ENCODE measurements around the gene BAIAP3. TPM values are rescaled to one million over a fixed set of nuclear protein-coding genes. Genes with fewer than 3 reads are reported as not detected.
A peak's percentile ranks its signal among the peaks of the same experiment; 100 is the strongest.

The BAIAP3 gene
- total RNA-seq, 1 experiment from 2014 or later: 6.8 TPM

DNA sequence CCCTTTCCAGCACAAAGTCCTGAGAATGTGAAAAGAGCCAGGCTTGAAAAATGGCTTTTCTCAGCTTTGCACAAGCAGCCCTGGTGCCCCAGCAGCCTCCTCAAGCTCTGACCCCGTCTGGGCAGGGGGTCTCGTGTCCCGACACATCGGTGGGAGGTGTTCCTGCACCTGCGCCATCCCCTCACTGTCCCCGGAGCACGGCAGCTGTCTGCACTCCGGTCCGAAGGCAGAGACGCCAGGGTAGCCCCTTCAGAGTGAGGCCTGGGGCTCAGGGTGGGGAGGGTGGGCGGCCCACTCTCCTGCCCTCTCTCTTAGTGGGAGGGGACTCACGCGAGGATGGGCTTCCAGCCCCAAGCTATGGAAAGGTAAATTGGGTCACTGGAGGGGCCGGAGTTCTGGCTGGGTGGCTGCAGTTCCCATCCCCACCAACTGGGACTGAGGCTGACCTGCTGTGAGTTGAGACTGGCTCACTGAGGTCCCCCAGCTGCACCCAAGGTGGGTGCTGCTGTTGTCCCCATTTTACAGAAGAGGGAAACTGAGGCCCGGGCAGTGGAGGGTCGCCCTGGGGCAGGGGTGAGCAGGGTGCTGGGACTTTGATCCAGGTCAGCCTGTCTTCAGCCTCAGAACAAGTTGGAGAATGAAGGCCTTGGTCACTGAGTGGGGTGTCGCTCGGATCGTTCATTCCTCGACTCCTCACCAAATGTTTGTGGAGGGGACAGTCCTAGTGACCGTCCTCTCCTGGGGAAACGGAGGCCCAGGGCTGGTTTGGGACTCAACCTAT, 2.3 kb upstream of the BAIAP3 start:
- Histone ChIP-seq H2BK15ac (ENCODE audit: low read depth, low read length) (no peak overlapping the region; the same call in 1 of the 2 replicates), H4K91ac (ENCODE audit: insufficient read length, low read depth, low read length) (peak overlapping the region; percentile 7), H3K4me2 (ENCODE audit: insufficient read depth, insufficient read length, low read length) (peak overlapping the region; percentile 73), H2AFZ (ENCODE audit: low read length) (no peak overlapping the region), H3K23me2 (ENCODE audit: insufficient read length, low read depth, low read length, poor library complexity, severe bottlenecking) (peaks cover 20% of the 10 kb centered on the region), H2BK5ac (ENCODE audit: insufficient read length, low read length) (no peak overlapping the region), H3K9me3 (ENCODE audit: control insufficient read depth, low read depth, low read length) (no peaks in the 10 kb centered on the region), H3K14ac (ENCODE audit: insufficient read depth, low read length) (peak overlapping the region; percentile 69), H4K8ac (replicated peaks; ENCODE audit: insufficient read length, low read depth, low read length) (no peak overlapping the region), H3K23ac (ENCODE audit: insufficient read length, low read depth, low read length) (no peak overlapping the region), H2BK12ac (ENCODE audit: insufficient read length, low read depth, low read length) (peak overlapping the region; percentile 95), H3K79me1 (ENCODE audit: insufficient read depth, low read depth, low read length, poor library complexity, severe bottlenecking) (no peaks in the 10 kb centered on the region), H2BK120ac (ENCODE audit: low read depth, low read length, poor library complexity, severe bottlenecking) (no peak overlapping the region), H2BK20ac (ENCODE audit: low read depth, low read length, poor library complexity, severe bottlenecking) (no peak overlapping the region), H3K79me2 (ENCODE audit: insufficient read depth, low read length) (no peaks in the 10 kb centered on the region), H3K4ac (ENCODE audit: low read depth, low read length) (no peak overlapping the region; the same call in 1 of the 2 replicates), H4K20me1 (ENCODE audit: control insufficient read depth, insufficient read depth, insufficient read length) (no peaks in the 10 kb centered on the region), H3K56ac (ENCODE audit: insufficient read length, low read depth, low read length) (no peak overlapping the region), H3K9ac (ENCODE audit: extremely low read depth, insufficient read length, low read length) (no peak overlapping the region), H2AK5ac (ENCODE audit: insufficient read length, low read length) (no peak overlapping the region), H3T11ph (ENCODE audit: low read length) (no peak overlapping the region), H4K5ac (ENCODE audit: insufficient read length, low read depth, low read length) (no peak overlapping the region), H3K4me1 (ENCODE audit: insufficient read depth, low read length) (no peaks in the 10 kb centered on the region), H3K27me3 (ENCODE audit: insufficient read depth, low read length) (peaks cover 16% of the 10 kb centered on the region; the same call in 1 of the 2 replicates), H3K27ac (ENCODE audit: insufficient read length, low read depth, low read length) (no peak overlapping the region), H3K18ac (ENCODE audit: insufficient read length, low read depth, low read length) (peak overlapping the region; percentile 53)
- H3K36me3 Mint-ChIP-seq (ENCODE audit: insufficient read depth in 1 of 3, low read depth in 3 of 3): no peaks in the 10 kb centered on the region
- peak overlapping the region; percentile 54 to 84; a peak in 4 of 5 replicates for H3K4me3 Mint-ChIP-seq
- H3K4me1 Mint-ChIP-seq: peaks cover 12 to 22% of the 10 kb centered on the region in 2 experiments
- peaks cover 33% of the 10 kb centered on the region for H3K27me3 Mint-ChIP-seq (ENCODE audit: low read depth)
- WGBS (ENCODE audit: extremely low coverage, insufficient read length, low lambda C conversion rate): no CpG with 5 or more reads among the region's 22 CpGs
- H3K9me3 Mint-ChIP-seq: no peaks in the 10 kb centered on the region
- DNase-seq: no peak
- H3K27ac Mint-ChIP-seq: peak overlapping the region in 2 of 3 experiments; percentile 44 to 95; a peak in 2 of 7 replicates
- TF ChIP-seq, protein P1, sequence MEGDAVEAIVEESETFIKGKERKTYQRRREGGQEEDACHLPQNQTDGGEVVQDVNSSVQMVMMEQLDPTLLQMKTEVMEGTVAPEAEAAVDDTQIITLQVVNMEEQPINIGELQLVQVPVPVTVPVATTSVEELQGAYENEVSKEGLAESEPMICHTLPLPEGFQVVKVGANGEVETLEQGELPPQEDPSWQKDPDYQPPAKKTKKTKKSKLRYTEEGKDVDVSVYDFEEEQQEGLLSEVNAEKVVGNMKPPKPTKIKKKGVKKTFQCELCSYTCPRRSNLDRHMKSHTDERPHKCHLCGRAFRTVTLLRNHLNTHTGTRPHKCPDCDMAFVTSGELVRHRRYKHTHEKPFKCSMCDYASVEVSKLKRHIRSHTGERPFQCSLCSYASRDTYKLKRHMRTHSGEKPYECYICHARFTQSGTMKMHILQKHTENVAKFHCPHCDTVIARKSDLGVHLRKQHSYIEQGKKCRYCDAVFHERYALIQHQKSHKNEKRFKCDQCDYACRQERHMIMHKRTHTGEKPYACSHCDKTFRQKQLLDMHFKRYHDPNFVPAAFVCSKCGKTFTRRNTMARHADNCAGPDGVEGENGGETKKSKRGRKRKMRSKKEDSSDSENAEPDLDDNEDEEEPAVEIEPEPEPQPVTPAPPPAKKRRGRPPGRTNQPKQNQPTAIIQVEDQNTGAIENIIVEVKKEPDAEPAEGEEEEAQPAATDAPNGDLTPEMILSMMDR (conservative IDR thresholded peaks at IDR 0.05): no peak

Data from H9 (cell line).